Endothelial cell of umbilical vein (primary cell): ENCODE results near the gene PDE3B.

ENCODE experiments used
- CTCF ChIP-seq, 2 donors: IDR thresholded peaks; 1 replicate in 1 of 2; 2 replicates in 1 of 2; pipeline ENCODE4 v1.5.1; 2011; ENCODE audit warnings: low read length in 2 of 2, mild to moderate bottlenecking in 2 of 2, moderate library complexity in 2 of 2, control low read depth in 1 of 2, inconsistent platforms in 1 of 2, low read depth in 1 of 2; ENCODE audit not compliant: insufficient read depth in 1 of 2; ENCODE audit errors: extremely low read depth in 1 of 2
- JUN ChIP-seq: IDR thresholded peaks from 2 replicates; pipeline ENCODE4 v1.6.1; 2011; ENCODE audit warnings: borderline replicate concordance, low read depth; ENCODE audit not compliant: insufficient read length, insufficient read depth
- MYC ChIP-seq: IDR thresholded peaks from one replicate; pipeline ENCODE4 v1.6.1; 2011; ENCODE audit warnings: mild to moderate bottlenecking, low read depth, low read length
- POLR2A ChIP-seq: IDR thresholded peaks from 2 replicates; pipeline ENCODE4 v1.6.1; 2012; ENCODE audit warnings: low read depth, mild to moderate bottlenecking, control low read depth, low read length
- POLR2AphosphoS5 ChIP-seq: IDR thresholded peaks from 2 replicates; pipeline ENCODE4 v1.6.1; 2012; ENCODE audit warnings: low read depth, mild to moderate bottlenecking, control low read depth, low read length, moderate library complexity; ENCODE audit not compliant: insufficient read depth

GRCh38 chr11:14626650-14627049 lies 17.0 kb upstream of the PDE3B start:
- TF ChIP-seq MYC = no peak
- no peak for TF ChIP-seq CTCF (IDR thresholded peaks at IDR 0.05; ENCODE audit: extremely low read depth in 1 of 2, insufficient read depth in 1 of 2, low read depth in 1 of 2, low read length in 2 of 2)
- TF ChIP-seq POLR2AphosphoS5 = no peak
- no peak for TF ChIP-seq JUN
- TF ChIP-seq POLR2A = no peak
